HG03469 (cell line): ENCODE measurements around the gene CYTIP.

Experiments used
- ATAC-seq: cut with Tn5 transposase; IDR thresholded peaks from one replicate; pipeline ENCODE4 v1.9.1; 2021; ENCODE audit warnings: mild to moderate bottlenecking, moderate library complexity, moderate number of reproducible peaks; ENCODE audit not compliant: unreplicated experiment

CYTIP gene

GRCh38 chr2:157465554-157465953, 21.7 kb upstream of the CYTIP start:
- no peak for ATAC-seq

GRCh38 chr2:157463002-157463401, 19.1 kb upstream of the CYTIP start:
- ATAC-seq: no peak

- ATAC-seq: no peak
Measured at GRCh38 chr2:157460897-157461296, 17.0 kb upstream of the CYTIP start.

- ATAC-seq: no peak
Measured at GRCh38 chr2:157460384-157460837, 16.5 kb upstream of the CYTIP start.

GRCh38 chr2:157459486-157459885, 15.6 kb upstream of the CYTIP start:
- no peak for ATAC-seq

- ATAC-seq: no peak
Measured at GRCh38 chr2:157447741-157448140, 3.9 kb upstream of the CYTIP start.

- ATAC-seq: no peak
Measured at GRCh38 chr2:157447031-157447430, 3.1 kb upstream of the CYTIP start.

GRCh38 chr2:157444641-157445040, 752 bp upstream of the CYTIP start:
- ATAC-seq: no peak

- ATAC-seq: no peak
Measured at GRCh38 chr2:157443090-157443489, 799 bp downstream of the CYTIP start.

GRCh38 chr2:157442636-157443035, 1.3 kb downstream of the CYTIP start:
- ATAC-seq: no peak

GRCh38 chr2:157442191-157442590, 1.7 kb downstream of the CYTIP start:
- no peak for ATAC-seq

GRCh38 chr2:157441072-157441454, 2.8 kb downstream of the CYTIP start:
- peak; percentile 29 for ATAC-seq

GRCh38 chr2:157440404-157441071, 3.4 kb downstream of the CYTIP start:
- ATAC-seq: no peak

- peak; percentile 28 for ATAC-seq
Measured at GRCh38 chr2:157439824-157440186, 4.1 kb downstream of the CYTIP start.

- peak; percentile 4 for ATAC-seq
Measured at GRCh38 chr2:157438863-157439823, 4.7 kb downstream of the CYTIP start.

GRCh38 chr2:157433394-157433793, 10.5 kb downstream of the CYTIP start:
- no peak for ATAC-seq

GRCh38 chr2:157432475-157433106, 11.3 kb downstream of the CYTIP start:
- ATAC-seq: no peak

GRCh38 chr2:157431176-157431575, 12.7 kb downstream of the CYTIP start:
- no peak for ATAC-seq

- ATAC-seq: no peak
Measured at GRCh38 chr2:157428500-157429175, 15.3 kb downstream of the CYTIP start.

- ATAC-seq: no peak
Measured at GRCh38 chr2:157427922-157428303, 16.0 kb downstream of the CYTIP start.
